IPS-18c (cell line): ENCODE results near the gene VSTM2L.
A peak's percentile ranks its signal among the peaks of the same experiment; 100 is the strongest.

Experiments used
- H3K4me3 ChIP-seq: 2 replicates; pipeline ENCODE4 v1.7.0; 2013; ENCODE audit warnings: low read depth, mild to moderate bottlenecking, low read length, moderate library complexity; ENCODE audit not compliant: insufficient read depth
- H3K9me3 ChIP-seq: one replicate; pipeline ENCODE4 v1.6.1; 2013; ENCODE audit warnings: mild to moderate bottlenecking, low read length, moderate library complexity; ENCODE audit not compliant: control insufficient read depth, insufficient read depth

VSTM2L gene

DNA sequence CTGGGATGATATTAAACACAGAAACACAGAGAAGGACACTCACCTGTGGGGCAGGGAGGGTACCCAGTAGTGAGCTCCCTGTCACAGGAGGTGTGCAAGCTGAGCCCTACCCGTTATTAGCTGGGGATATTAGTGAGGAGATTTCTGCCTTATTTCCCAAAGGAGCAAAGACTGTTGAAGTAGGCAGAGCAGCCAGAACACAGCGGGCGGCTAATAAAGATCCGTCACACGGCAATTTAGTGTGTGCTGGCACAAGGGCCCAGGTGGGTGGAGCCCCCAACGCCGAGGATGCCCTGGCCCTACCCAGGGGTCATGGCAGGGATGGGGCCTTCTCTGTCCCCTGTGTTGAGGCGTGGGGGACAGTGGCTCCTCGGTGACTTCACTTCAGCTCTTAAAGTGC lies 8.3 kb downstream of the VSTM2L start:
- Histone ChIP-seq H3K4me3 (no peak overlapping the region), H3K9me3 (no peaks in the 10 kb centered on the region)

DNA sequence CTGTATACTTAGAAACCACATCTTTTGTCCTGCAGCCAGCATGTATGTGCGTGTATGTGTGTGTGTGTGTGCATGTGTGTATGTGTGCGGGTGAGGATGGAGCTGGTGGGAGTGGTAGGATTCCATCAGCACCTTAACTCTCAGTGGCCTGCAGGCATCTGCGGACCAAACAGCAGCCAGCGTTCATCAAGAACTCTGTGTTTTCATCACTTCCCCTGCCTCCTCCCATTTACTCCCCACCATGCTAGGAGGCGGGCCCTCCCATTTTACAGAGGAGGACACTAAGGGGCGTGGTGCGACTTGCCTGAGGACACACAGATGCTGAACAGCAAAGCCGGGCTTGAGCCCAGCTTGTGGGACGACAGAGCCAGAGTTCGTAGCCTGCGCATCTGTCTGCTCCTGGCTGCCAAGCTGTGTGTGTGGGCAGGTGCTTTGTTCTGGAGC lies 8.9 kb downstream of the VSTM2L start:
- Histone ChIP-seq H3K9me3 (no peaks in the 10 kb centered on the region), H3K4me3 (no peak overlapping the region)

- H3K4me3 ChIP-seq, result no peak overlapping the region
Measured at GRCh38 chr20:37912874-37913273, 9.9 kb downstream of the VSTM2L start.

GRCh38 chr20:37913567-37914366 lies 10.8 kb downstream of the VSTM2L start:
- H3K4me3 ChIP-seq, result no peak overlapping the region
- H3K9me3 ChIP-seq, result no peaks in the 10 kb centered on the region

More at GRCh38 chr20:37912874-37913273, 9.9 kb downstream of the VSTM2L start:
- H3K9me3 ChIP-seq, result no peaks in the 10 kb centered on the region

DNA sequence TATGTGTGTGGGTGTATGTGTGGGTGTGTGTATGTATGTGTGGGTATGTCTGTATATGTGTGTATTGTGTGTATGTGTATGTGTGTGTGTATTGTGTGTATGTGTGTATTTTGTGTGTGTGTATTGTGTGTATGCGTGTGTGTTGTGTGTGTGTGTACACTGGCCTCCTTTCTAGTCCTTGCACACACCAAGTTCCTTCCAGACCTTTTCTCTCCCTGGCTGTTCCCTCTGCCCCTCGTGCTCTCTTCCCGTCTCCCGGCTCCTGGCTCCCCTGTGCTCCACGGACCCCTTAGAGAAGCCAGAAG lies 11.4 kb downstream of the VSTM2L start:
- Histone ChIP-seq H3K4me3 (peak overlapping the region; percentile 52; the same call in 1 of the 2 replicates), H3K9me3 (no peaks in the 10 kb centered on the region)

DNA sequence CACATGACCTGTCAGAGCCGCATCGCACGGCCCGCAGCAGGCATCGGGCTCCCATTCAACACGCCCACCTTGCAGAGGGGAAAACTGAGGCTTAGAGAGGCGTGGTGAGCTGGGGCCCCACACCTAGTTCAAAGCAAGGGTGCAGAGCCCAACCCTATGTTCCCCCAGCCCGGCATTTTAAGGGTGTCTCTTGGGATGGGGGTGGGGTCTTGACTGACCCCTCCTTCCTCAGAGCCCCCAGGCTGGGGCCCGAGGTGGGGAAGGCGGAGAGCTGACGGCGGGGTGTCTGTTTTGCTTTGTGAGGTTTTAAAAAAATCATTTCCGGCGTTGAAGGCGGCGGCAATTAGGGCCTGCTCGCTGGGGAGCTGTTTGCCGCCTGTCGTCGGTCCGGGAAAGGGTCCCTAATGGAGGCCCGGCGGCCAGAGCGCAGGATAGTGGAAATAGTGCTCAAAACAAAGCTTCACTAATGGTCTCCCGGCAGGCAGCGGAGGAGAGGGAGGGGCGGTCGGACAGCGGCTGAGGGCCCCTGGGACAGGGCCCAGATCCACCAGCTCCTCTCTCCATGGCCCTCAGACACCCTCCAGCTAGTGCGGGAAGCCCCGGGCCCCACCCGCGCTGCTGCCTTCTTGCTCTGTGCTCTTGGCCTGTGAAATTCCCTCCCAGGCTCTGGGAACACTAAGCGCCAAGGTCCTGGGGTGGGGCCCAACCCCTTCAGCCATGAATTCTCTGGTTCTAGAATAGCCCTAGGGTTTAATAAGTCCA lies 11.9 kb downstream of the VSTM2L start:
- Histone ChIP-seq H3K9me3 (no peaks in the 10 kb centered on the region), H3K4me3 (peak overlapping the region; percentile 52)

DNA sequence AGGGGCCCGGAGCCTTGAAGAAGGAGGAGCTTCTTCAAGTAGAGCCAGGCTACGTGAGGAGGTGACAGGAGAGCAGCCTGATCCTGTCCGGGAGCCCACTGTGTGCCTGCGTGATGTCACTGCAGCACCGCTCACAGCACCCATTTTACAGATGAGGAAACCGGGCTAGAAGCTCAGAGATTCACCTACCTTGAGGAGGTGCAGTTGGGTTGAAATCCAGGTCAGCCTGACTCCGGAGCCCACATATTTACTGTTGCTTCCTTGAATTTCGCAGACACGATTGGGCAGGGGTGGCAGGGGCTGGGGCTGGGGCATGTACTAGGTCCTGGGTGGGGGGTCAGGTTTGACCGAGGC lies 12.5 kb downstream of the VSTM2L start:
- H3K4me3 ChIP-seq, result peak overlapping the region; percentile 52

GRCh38 chr20:37915800-37916570 lies 13.1 kb downstream of the VSTM2L start:
- no peaks in the 10 kb centered on the region for H3K9me3 ChIP-seq
- peak overlapping the region; percentile 52 for H3K4me3 ChIP-seq

More for the DNA sequence above, 12.5 kb downstream of the VSTM2L start:
- H3K9me3 ChIP-seq, result no peaks in the 10 kb centered on the region

- H3K9me3 ChIP-seq, result no peaks in the 10 kb centered on the region
- no peak overlapping the region for H3K4me3 ChIP-seq
Measured at GRCh38 chr20:37917461-37917860, 14.5 kb downstream of the VSTM2L start.

GRCh38 chr20:37918035-37918434 lies 15.1 kb downstream of the VSTM2L start:
- H3K4me3 ChIP-seq, result no peak overlapping the region
- no peaks in the 10 kb centered on the region for H3K9me3 ChIP-seq

- H3K9me3 ChIP-seq, result no peaks in the 10 kb centered on the region
- H3K4me3 ChIP-seq, result no peak overlapping the region
Measured at GRCh38 chr20:37919389-37920040, 16.6 kb downstream of the VSTM2L start.

GRCh38 chr20:37920270-37920669 lies 17.3 kb downstream of the VSTM2L start:
- Histone ChIP-seq H3K9me3 (no peaks in the 10 kb centered on the region), H3K4me3 (no peak overlapping the region)

- no peaks in the 10 kb centered on the region for H3K9me3 ChIP-seq
- H3K4me3 ChIP-seq, result no peak overlapping the region
Measured at GRCh38 chr20:37920679-37921322, 17.9 kb downstream of the VSTM2L start.

DNA sequence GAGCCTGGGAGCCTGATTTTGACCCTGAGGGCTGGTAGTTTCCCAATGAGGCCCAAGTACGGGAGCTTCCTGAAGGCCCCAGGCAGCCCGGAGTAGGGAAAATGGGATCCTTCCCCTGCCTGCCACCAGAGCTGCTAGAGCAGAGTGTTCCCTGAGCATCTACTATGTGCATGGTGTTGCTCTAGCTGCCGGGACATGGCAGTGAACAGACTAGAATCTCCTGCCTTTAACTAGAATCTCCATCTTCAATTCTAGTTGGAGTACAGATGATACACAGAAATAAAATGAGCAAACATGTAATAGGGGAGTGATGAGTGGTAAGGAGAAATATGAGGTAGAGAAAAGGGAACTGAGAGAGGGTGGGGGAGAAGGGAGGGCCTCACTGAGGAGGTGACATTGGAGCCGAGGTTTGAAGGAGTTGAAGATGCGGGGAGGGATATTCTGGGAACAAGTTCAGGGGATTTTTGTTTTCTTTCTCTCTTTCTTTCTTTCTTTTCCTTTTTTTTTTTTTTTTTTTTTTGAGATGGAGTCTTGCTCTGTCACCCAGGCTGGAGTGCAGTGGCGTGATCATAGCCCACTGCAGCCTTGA lies 18.5 kb downstream of the VSTM2L start:
- Histone ChIP-seq H3K9me3 (no peaks in the 10 kb centered on the region), H3K4me3 (no peak overlapping the region)

GRCh38 chr20:37922016-37922415 lies 19.1 kb downstream of the VSTM2L start:
- no peak overlapping the region for H3K4me3 ChIP-seq
- no peaks in the 10 kb centered on the region for H3K9me3 ChIP-seq

DNA sequence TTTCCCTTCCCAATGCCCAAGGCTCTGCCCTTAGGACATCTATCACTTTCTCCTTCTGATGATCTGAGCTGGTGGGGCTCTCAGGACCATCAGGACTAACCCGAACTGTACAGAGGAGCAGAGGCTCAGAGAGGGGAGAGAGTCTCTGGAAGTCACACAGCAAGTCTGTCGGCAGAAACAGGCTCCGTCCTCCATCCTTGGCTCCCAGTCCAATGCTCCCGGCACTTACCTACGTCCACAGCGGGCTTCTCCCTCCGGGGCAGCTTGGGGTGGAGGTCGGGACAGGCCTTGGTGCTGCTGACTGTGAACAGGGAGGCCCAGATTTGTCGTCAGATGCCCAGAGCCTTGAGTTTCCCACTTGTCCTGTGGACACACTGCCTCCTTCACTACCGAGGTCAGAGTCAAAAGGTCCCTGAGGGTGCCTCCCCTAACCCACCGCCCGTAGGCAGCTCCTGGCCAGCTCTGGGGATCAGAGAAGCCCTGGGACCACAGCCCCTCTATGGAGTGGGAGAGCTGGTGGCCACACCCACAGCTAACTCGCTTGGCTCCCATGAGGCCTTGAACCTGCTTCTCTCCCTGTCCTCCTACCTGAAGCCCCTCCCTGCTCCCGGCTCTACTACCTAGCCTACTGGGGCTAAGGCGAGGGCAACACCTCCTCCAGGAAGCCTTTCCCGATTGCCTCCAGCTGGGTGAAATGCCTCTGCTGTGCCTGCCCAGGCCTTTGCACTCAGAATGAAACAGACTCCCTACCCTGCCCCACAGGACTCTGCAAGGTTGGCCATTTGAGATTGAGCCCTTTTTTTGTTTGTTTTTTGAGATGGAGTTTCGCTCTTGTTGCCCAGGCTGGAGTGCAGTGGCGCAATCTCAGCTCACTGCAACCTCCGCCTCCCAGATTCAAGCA lies 22.6 kb downstream of the VSTM2L start:
- H3K4me3 ChIP-seq, result no peak overlapping the region

More for the DNA sequence above, 22.6 kb downstream of the VSTM2L start:
- no peaks in the 10 kb centered on the region for H3K9me3 ChIP-seq
